ENCODE data around the gene FANCC.

GRCh38 chr9:95266649-95267048 is 50.9 kb downstream of the FANCC start:
- no peak for TF ChIP-seq TCF12 (IDR thresholded peaks at IDR 0.05)
- TF ChIP-seq CTCF (IDR thresholded peaks at IDR 0.05): no peak
- TF ChIP-seq REST (IDR thresholded peaks at IDR 0.05; ENCODE audit: low read depth, low read length): no peak
